Activated CD4-positive, alpha-beta T cell treated with anti-CD3 and anti-CD28 coated beads, Interleukin-2, amount 10 ng/mL, durations not matched to agents 24 days and 14 days (primary cell): Measurements from ENCODE around the gene CEACAM1. TPM values are rescaled to one million over a fixed set of nuclear protein-coding genes. Genes with fewer than 3 reads are reported as not detected.
"Not testable (repeated sequence)": the region's sequence is repeated elsewhere in the genome, so short reads cannot be mapped to it uniquely, and the experiment has no call there.

ENCODE experiments used
- DNase-seq: peaks from one replicate; pipeline ENCODE4 v3.0.0; 2022
- H3K27ac Mint-ChIP-seq: one replicate; pipeline ENCODE4 v1.8.0; 2022; ENCODE audit warnings: mild to moderate bottlenecking, mixed read lengths
- H3K27me3 Mint-ChIP-seq: one replicate; pipeline ENCODE4 v1.8.0; 2022; ENCODE audit warnings: mixed read lengths
- H3K36me3 Mint-ChIP-seq: one replicate; pipeline ENCODE4 v1.8.0; 2022; ENCODE audit warnings: low read depth, mild to moderate bottlenecking, mixed read lengths
- H3K4me1 Mint-ChIP-seq: one replicate; pipeline ENCODE4 v1.8.0; 2021; ENCODE audit warnings: mixed read lengths
- H3K4me3 Mint-ChIP-seq: one replicate; pipeline ENCODE4 v1.8.0; 2022; ENCODE audit warnings: mild to moderate bottlenecking, moderate library complexity, mixed read lengths
- H3K9me3 Mint-ChIP-seq: one replicate; pipeline ENCODE4 v1.8.0; 2021; ENCODE audit warnings: mixed read lengths
- intact Hi-C: fragments of 100-400 bp; cut with micrococcal nuclease; formaldehyde crosslinking; loops from one replicate; pipeline ENCODE4 v1.15.1; 2023
- total RNA-seq: library from RNA; stranded (reverse); gene quantifications from 2 replicates; pipeline ENCODE4 v1.2.3, GENCODE V29; 2022

The CEACAM1 gene
- 8.6 and 9.0 TPM in 2 replicates for total RNA-seq

GRCh38 chr19:42528354-42529247, at the start of gene CEACAM1:
Gene CEACAM1 (minus strand): TSS chr19:42528481. CDS start chr19:42528374, 107 bp downstream.
- Mint-ChIP-seq H3K27ac (peak within 1 kb of the TSS; percentile 88), H3K36me3 (peaks cover 12% of the 10 kb centered on the region), H3K4me3 (peak within 1 kb of the TSS; percentile 84), H3K4me1 (peaks cover 48% of the 10 kb centered on the region), H3K27me3 (peaks cover 4% of the 10 kb centered on the region), H3K9me3 (no peaks in the 10 kb centered on the region)
- peak; percentile 90 for DNase-seq
- intact Hi-C loops = loop anchor here (1.0 to 2.0 kb wide), 2 partner anchors 16 to 78 kb away; no protein-coding TSS in a partner anchor

- Mint-ChIP-seq H3K9me3 (no peaks in the 10 kb centered on the region), H3K36me3 (no peaks in the 10 kb centered on the region), H3K27ac (no peak overlapping the region), H3K27me3 (peaks cover 26% of the 10 kb centered on the region), H3K4me1 (no peaks in the 10 kb centered on the region), H3K4me3 (no peak overlapping the region)
- intact Hi-C loops = no loop called here
- no peak for DNase-seq
These were observed 48.7 kb upstream of the CEACAM1 start for GRCh38 chr19:42577016-42577415.

- Mint-ChIP-seq H3K4me3 (no peak overlapping the region), H3K36me3 (no peaks in the 10 kb centered on the region), H3K9me3 (no peaks in the 10 kb centered on the region), H3K27ac (no peak overlapping the region), H3K27me3 (peaks cover 26% of the 10 kb centered on the region), H3K4me1 (no peaks in the 10 kb centered on the region)
- DNase-seq = no peak
- intact Hi-C loops = no loop called here
These were observed 48.0 kb upstream of the CEACAM1 start for GRCh38 chr19:42576241-42576640.

GRCh38 chr19:42573642-42574041, 45.4 kb upstream of the CEACAM1 start:
- Mint-ChIP-seq H3K4me1 (no peaks in the 10 kb centered on the region), H3K36me3 (no peaks in the 10 kb centered on the region), H3K4me3 (no peak overlapping the region), H3K9me3 (no peaks in the 10 kb centered on the region), H3K27ac (no peak overlapping the region), H3K27me3 (peaks cover 27% of the 10 kb centered on the region)
- intact Hi-C loops = no loop called here
- no peak for DNase-seq

GRCh38 chr19:42571116-42571515, 42.8 kb upstream of the CEACAM1 start:
- Mint-ChIP-seq H3K4me1 (peaks cover 2% of the 10 kb centered on the region), H3K9me3 (no peaks in the 10 kb centered on the region), H3K36me3 (no peaks in the 10 kb centered on the region), H3K4me3 (no peak overlapping the region), H3K27ac (no peak overlapping the region), H3K27me3 (peaks cover 31% of the 10 kb centered on the region)
- intact Hi-C loops = no loop called here
- DNase-seq = no peak

GRCh38 chr19:42569193-42569592, 40.9 kb upstream of the CEACAM1 start:
- intact Hi-C loops = no loop called here
- no peak for DNase-seq
- peaks cover 32% of the 10 kb centered on the region for H3K27me3 Mint-ChIP-seq

GRCh38 chr19:42568006-42568405, 39.7 kb upstream of the CEACAM1 start:
- Mint-ChIP-seq H3K9me3 (no peaks in the 10 kb centered on the region), H3K4me1 (peaks cover 2% of the 10 kb centered on the region), H3K36me3 (no peaks in the 10 kb centered on the region), H3K27me3 (peaks cover 22% of the 10 kb centered on the region), H3K27ac (no peak overlapping the region), H3K4me3 (no peak overlapping the region)
- DNase-seq = no peak
- intact Hi-C loops = no loop called here

More at GRCh38 chr19:42569193-42569592, 40.9 kb upstream of the CEACAM1 start:
- Mint-ChIP-seq H3K27ac (no peak overlapping the region), H3K36me3 (no peaks in the 10 kb centered on the region), H3K9me3 (no peaks in the 10 kb centered on the region), H3K4me1 (peaks cover 2% of the 10 kb centered on the region), H3K4me3 (no peak overlapping the region)

- H3K4me3 Mint-ChIP-seq = no peak overlapping the region
- no peaks in the 10 kb centered on the region for H3K9me3 Mint-ChIP-seq
- no peaks in the 10 kb centered on the region for H3K36me3 Mint-ChIP-seq
- DNase-seq = no peak
- H3K27ac Mint-ChIP-seq = no peak overlapping the region
- H3K4me1 Mint-ChIP-seq = peaks cover 2% of the 10 kb centered on the region
- H3K27me3 Mint-ChIP-seq = peaks cover 20% of the 10 kb centered on the region
- intact Hi-C loops = loop anchor here (1.0 kb wide), 1 partner anchor 29 kb away; no protein-coding TSS in a partner anchor
These were observed 39.3 kb upstream of the CEACAM1 start for GRCh38 chr19:42567567-42567966.

- Mint-ChIP-seq H3K36me3 (no peaks in the 10 kb centered on the region), H3K27me3 (peaks cover 26% of the 10 kb centered on the region), H3K9me3 (no peaks in the 10 kb centered on the region), H3K4me3 (no peak overlapping the region), H3K4me1 (peaks cover 2% of the 10 kb centered on the region), H3K27ac (no peak overlapping the region)
- intact Hi-C loops = no loop called here
- peak; percentile 71 for DNase-seq
These were observed 35.3 kb upstream of the CEACAM1 start for GRCh38 chr19:42563352-42564210.

GRCh38 chr19:42561512-42561911, 33.2 kb upstream of the CEACAM1 start:
- intact Hi-C loops = no loop called here
- no peak for DNase-seq
- no peaks in the 10 kb centered on the region for H3K36me3 Mint-ChIP-seq
- no peaks in the 10 kb centered on the region for H3K9me3 Mint-ChIP-seq
- H3K27me3 Mint-ChIP-seq = peaks cover 23% of the 10 kb centered on the region
- no peaks in the 10 kb centered on the region for H3K4me1 Mint-ChIP-seq
- no peak overlapping the region for H3K27ac Mint-ChIP-seq
- no peak overlapping the region for H3K4me3 Mint-ChIP-seq

- Mint-ChIP-seq H3K4me1 (no peaks in the 10 kb centered on the region), H3K36me3 (no peaks in the 10 kb centered on the region), H3K4me3 (no peak overlapping the region), H3K9me3 (no peaks in the 10 kb centered on the region), H3K27me3 (peaks cover 29% of the 10 kb centered on the region), H3K27ac (no peak overlapping the region)
- intact Hi-C loops = no loop called here
- DNase-seq = no peak
These were observed 32.5 kb upstream of the CEACAM1 start for GRCh38 chr19:42560731-42561130.

- H3K4me1 Mint-ChIP-seq = no peaks in the 10 kb centered on the region
- no peak for DNase-seq
- H3K27ac Mint-ChIP-seq = no peak overlapping the region
These were observed 30.3 kb upstream of the CEACAM1 start for GRCh38 chr19:42558450-42559150.

GRCh38 chr19:42557386-42557871, 29.1 kb upstream of the CEACAM1 start:
- H3K4me1 Mint-ChIP-seq, H3K36me3 Mint-ChIP-seq, H3K9me3 Mint-ChIP-seq, H3K4me3 Mint-ChIP-seq, intact Hi-C loops, DNase-seq, H3K27ac Mint-ChIP-seq: not testable (repeated sequence)
- H3K27me3 Mint-ChIP-seq = peaks cover 37% of the 10 kb centered on the region

More at GRCh38 chr19:42558450-42559150, 30.3 kb upstream of the CEACAM1 start:
- H3K4me3 Mint-ChIP-seq = no peak overlapping the region
- H3K9me3 Mint-ChIP-seq = no peaks in the 10 kb centered on the region
- peaks cover 37% of the 10 kb centered on the region for H3K27me3 Mint-ChIP-seq
- intact Hi-C loops = no loop called here
- H3K36me3 Mint-ChIP-seq = no peaks in the 10 kb centered on the region
